GM21447 (cell line): ENCODE data around the gene PRKAG2.

Experiments
- ATAC-seq: cut with Tn5 transposase; IDR thresholded peaks from one replicate; pipeline ENCODE4 v1.9.1; 2021; ENCODE audit not compliant: unreplicated experiment

PRKAG2 gene

GRCh38 chr7:151699928-151700319 is 177.0 kb downstream of the PRKAG2 start:
- no peak for ATAC-seq

GRCh38 chr7:151699147-151699927 is 177.6 kb downstream of the PRKAG2 start:
- ATAC-seq = no peak

- ATAC-seq = no peak
Measured at GRCh38 chr7:151697942-151698341, 179.0 kb downstream of the PRKAG2 start.

GRCh38 chr7:151697515-151697895 is 179.4 kb downstream of the PRKAG2 start:
- no peak for ATAC-seq

- no peak for ATAC-seq
Measured at GRCh38 chr7:151696721-151697514, 180.0 kb downstream of the PRKAG2 start.

- no peak for ATAC-seq
Measured at GRCh38 chr7:151695951-151696541, 180.9 kb downstream of the PRKAG2 start.

- ATAC-seq = no peak
Measured at GRCh38 chr7:151694828-151695580, 181.9 kb downstream of the PRKAG2 start.

GRCh38 chr7:151694441-151694827 is 182.5 kb downstream of the PRKAG2 start:
- ATAC-seq = no peak

GRCh38 chr7:151693140-151693539 is 183.8 kb downstream of the PRKAG2 start:
- no peak for ATAC-seq

GRCh38 chr7:151692721-151693120 is 184.2 kb downstream of the PRKAG2 start:
- no peak for ATAC-seq

GRCh38 chr7:151691449-151691848 is 185.5 kb downstream of the PRKAG2 start:
- no peak for ATAC-seq

GRCh38 chr7:151690606-151691005 is 186.3 kb downstream of the PRKAG2 start:
- ATAC-seq = no peak

- ATAC-seq = no peak
Measured at GRCh38 chr7:151689196-151689971, 187.5 kb downstream of the PRKAG2 start.

- ATAC-seq = no peak
Measured at GRCh38 chr7:151688236-151688780, 188.6 kb downstream of the PRKAG2 start.

- ATAC-seq = no peak
Measured at GRCh38 chr7:151687523-151688235, 189.2 kb downstream of the PRKAG2 start.

GRCh38 chr7:151686826-151687225 is 190.1 kb downstream of the PRKAG2 start:
- no peak for ATAC-seq

- ATAC-seq = no peak
Measured at GRCh38 chr7:151686016-151686766, 190.7 kb downstream of the PRKAG2 start.

GRCh38 chr7:151684408-151685175 is 192.3 kb downstream of the PRKAG2 start:
- no peak for ATAC-seq
